K562 (cell line): ENCODE data around the gene SCARF2. TPM values are rescaled to one million over a fixed set of nuclear protein-coding genes. Genes with fewer than 3 reads are reported as not detected.

Source experiments
- ATAC-seq: fragments of 200-7000 bp; cut with Tn5 transposase; 3 replicates; pipeline ENCODE4 v1.9.1; 2020; ENCODE audit warnings: moderate library complexity
- BruUV-seq: library from RNA; stranded (reverse); fragments of 400-500 nt; replicated peaks from 2 replicates; lab custom pipeline; 2021; lab: Mats Ljungman, UMichigan
- CTCF ChIA-PET: fragments of 300-600 bp; formaldehyde crosslinking; extraction: SDS; loops from one replicate; lab custom pipeline; 2021; ENCODE audit warnings: low intra/inter-chr PET ratio; lab: Yijun Ruan, JAX
- POLR2A ChIA-PET: fragments of 300-600, 350-650 bp; sonication (Branson Sonifier 250); formaldehyde crosslinking; extraction: SDS; loops from one replicate; lab custom pipeline; 2021; ENCODE audit warnings: antibody characterized with exemption, inconsistent platforms; lab: Yijun Ruan, JAX
- DNase-seq, 4 experiments: peaks; one replicate each; pipeline versions ENCODE4 v3.0.0 to v3.0.0-alpha.2; 2011 to 2018; ENCODE audit warnings: low spot score in 3 of 4, mixed read lengths in 3 of 4; ENCODE audit errors: extremely low read depth in 1 of 4
- FAIRE-seq: peaks from 2 replicates; lab custom pipeline; 2011; peaks lifted over from hg19 to GRCh38; lab: Jason Lieb, UNC
- H2AFZ ChIP-seq: 2 replicates; pipeline ENCODE4 v1.6.0; 2011; ENCODE audit warnings: low read depth, low read length, control low read depth, inconsistent platforms
- H3K27ac ChIP-seq: fragments of 200-600 bp; 3 replicates; pipeline ENCODE4 v1.8.0; 2011; ENCODE audit warnings: low read depth, mild to moderate bottlenecking, control low read depth, inconsistent platforms, low read length, moderate library complexity, mixed read lengths; ENCODE audit errors: extremely low read depth
- H3K27me3 ChIP-seq, 2 experiments: fragments of 300-600 bp in 1 of 2; 2 replicates in 1 of 2; 3 replicates in 1 of 2; pipeline versions ENCODE4 v1.6.0 to v1.8.0; 2011; ENCODE audit warnings: inconsistent platforms in 2 of 2, low read length in 2 of 2, mild to moderate bottlenecking in 1 of 2, mixed read lengths in 1 of 2, moderate library complexity in 1 of 2; ENCODE audit not compliant: control insufficient read depth in 2 of 2, insufficient read depth in 2 of 2
- H3K36me3 ChIP-seq: fragments of 300-600 bp; 3 replicates; pipeline ENCODE4 v1.8.0; 2011; ENCODE audit warnings: mild to moderate bottlenecking, low read length, inconsistent platforms; ENCODE audit not compliant: control insufficient read depth, insufficient read depth
- H3K4me1 ChIP-seq, 2 experiments: fragments of 200-600 bp in 1 of 2; replicated peaks in 1 of 2; 2 replicates in 1 of 2; 3 replicates in 1 of 2; pipeline versions ENCODE4 v1.5.1 to v1.8.0; 2011; ENCODE audit warnings: inconsistent platforms in 2 of 2, low read length in 2 of 2, mild to moderate bottlenecking in 1 of 2, mixed read lengths in 1 of 2, moderate library complexity in 1 of 2; ENCODE audit not compliant: control insufficient read depth in 2 of 2, insufficient read depth in 2 of 2
- H3K4me2 ChIP-seq: 2 replicates; pipeline ENCODE4 v1.6.1; 2011; ENCODE audit warnings: low read length, control low read depth, inconsistent platforms, mixed read lengths; ENCODE audit not compliant: insufficient read depth
- H3K4me3 ChIP-seq: fragments of 200-600 bp; sonication (generic), shearing (Covaris generic); 2 replicates; pipeline ENCODE4 v1.5.1; 2016; ENCODE audit warnings: control low read depth, inconsistent platforms
- H3K79me2 ChIP-seq: fragments of 200-600 bp; 3 replicates; pipeline ENCODE4 v1.8.0; 2011; ENCODE audit warnings: low read length, inconsistent platforms; ENCODE audit not compliant: control insufficient read depth, insufficient read depth
- H3K9ac ChIP-seq, 2 experiments: 2 replicates each; pipeline versions ENCODE4 v1.6.0 to v1.6.1; 2011; ENCODE audit warnings: low read depth in 2 of 2, low read length in 2 of 2, control low read depth in 1 of 2, inconsistent platforms in 1 of 2, mild to moderate bottlenecking in 1 of 2, mixed read lengths in 1 of 2; ENCODE audit not compliant: insufficient read depth in 1 of 2
- H3K9me1 ChIP-seq: one replicate; pipeline ENCODE4 v1.6.0; 2011; ENCODE audit warnings: inconsistent platforms, mild to moderate bottlenecking, low read length, moderate library complexity; ENCODE audit not compliant: control insufficient read depth, insufficient read depth
- H3K9me3 ChIP-seq: replicated peaks from 2 replicates; pipeline ENCODE4 v1.5.1; 2011; ENCODE audit warnings: low read depth, low read length, inconsistent platforms; ENCODE audit not compliant: control insufficient read depth, insufficient read depth
- H4K20me1 ChIP-seq: replicated peaks from 2 replicates; pipeline ENCODE4 v1.6.1; 2011; ENCODE audit warnings: low read length, inconsistent platforms, mixed read lengths; ENCODE audit not compliant: control insufficient read depth, insufficient read depth
- ARID4B ChIP-seq: sonication (generic); formaldehyde crosslinking; IDR thresholded peaks from 2 replicates; pipeline ENCODE4 v1.8.0; 2022; ENCODE audit warnings: mild to moderate bottlenecking, missing genetic modification reagents
- ATF3 ChIP-seq, 2 experiments: fragments of 450-650 bp in 1 of 2; sonication (generic) in 1 of 2; formaldehyde crosslinking in 1 of 2; IDR thresholded peaks in 1 of 2; conservative IDR thresholded peaks in 1 of 2; 2 replicates each; pipeline versions ENCODE4 v1.6.1 to v1.8.1; 2016 to 2023; ENCODE audit warnings: mild to moderate bottlenecking in 2 of 2, moderate library complexity in 2 of 2, inconsistent platforms in 1 of 2, missing genetic modification reagents in 1 of 2
- E4F1 ChIP-seq: fragments of 250-450 bp; sonication (Bioruptor Pico); IDR thresholded peaks from 2 replicates; pipeline ENCODE4 v1.5.0; 2021; ENCODE audit warnings: mild to moderate bottlenecking, borderline replicate concordance
- HMBOX1 ChIP-seq: sonication (generic); IDR thresholded peaks from 2 replicates; pipeline ENCODE4 v1.6.1; 2016
- TEAD4 ChIP-seq, 2 experiments: sonication (generic) in 1 of 2; formaldehyde crosslinking in 1 of 2; IDR thresholded peaks; 2 replicates each; pipeline versions ENCODE4 v1.6.1 to v1.8.0; 2012 to 2022; ENCODE audit warnings: borderline replicate concordance in 1 of 2, inconsistent platforms in 1 of 2, low read length in 1 of 2, mild to moderate bottlenecking in 1 of 2, missing genetic modification reagents in 1 of 2
- ZNF121 ChIP-seq: sonication (generic); formaldehyde crosslinking; conservative IDR thresholded peaks from 2 replicates; pipeline ENCODE4 v1.8.0; 2022; ENCODE audit warnings: missing genetic modification reagents
- ZNF197 ChIP-seq: fragments of 200-800 bp; sonication (Bioruptor generic); IDR thresholded peaks from 2 replicates; pipeline ENCODE4 v1.6.1; 2016; ENCODE audit warnings: low read depth, missing genetic modification characterization, missing compliant biosample characterization
- ZNF589 ChIP-seq: fragments of 200-800 bp; sonication (Bioruptor generic); IDR thresholded peaks from 2 replicates; pipeline ENCODE4 v1.6.1; 2016; ENCODE audit warnings: low read depth, missing genetic modification characterization, missing compliant biosample characterization
- WGBS: fragments of 100-300 bp; shearing (Covaris generic); methylation state at CpG from one replicate; pipeline ENCODE4 v1.1.6; 2016; ENCODE audit warnings: low coverage, mixed read lengths; ENCODE audit not compliant: insufficient coverage; ENCODE audit errors: missing lambda C conversion rate; 5-methylcytosine and 5-hydroxymethylcytosine counted together
- in situ Hi-C: fragments of 300-500 bp; cut with MboI; formaldehyde crosslinking; loops from 4 replicates; pipeline ENCODE4 v1.15.0; 2018; ENCODE audit warnings: inconsistent platforms, mixed read lengths
- intact Hi-C: fragments of 100-400 bp; cut with micrococcal nuclease; formaldehyde crosslinking; loops from 2 replicates; pipeline ENCODE4 v1.14.2; 2022
- polyA plus RNA-seq, 8 experiments: library from polyadenylated mRNA; depleted of rRNA in 4 of 8; stranded (reverse) in 5 of 8; unstranded in 3 of 8; fragments of >200 nt; fragmentation: Nextera tagmentation in 2 of 8; fragmentation: Illumina TruSeq in 1 of 8; extraction: Ambion mirVana in 2 of 8; extraction: Trizol in 1 of 8; gene quantifications; 2 replicates each; pipeline versions ENCODE4 v1.2.1 to v1.2.3, GENCODE V29; 2011 to 2014; ENCODE audit warnings: inconsistent platforms in 1 of 8, missing spikeins in 1 of 8
- total RNA-seq, 7 experiments: library from RNA; depleted of rRNA in 6 of 7; stranded (reverse); fragments of >200 nt in 6 of 7; fragmentation: Illumina TruSeq in 2 of 7; extraction: Trizol in 2 of 7; gene quantifications; 2 replicates each; pipeline versions ENCODE4 v1.2.1 to v1.2.3, GENCODE V29; 2011 to 2021; ENCODE audit warnings: low replicate concordance in 1 of 7

The SCARF2 gene
- total and polyA plus RNA-seq, 9 of the 15 experiments (the other 6 are each of a cell fraction or from before 2014, with no cell fraction given), result 0.06 to 0.32 (median 0.21) TPM; not detected in 5

GRCh38 chr22:20423008-20423905, 14.4 kb downstream of the SCARF2 start:
- Histone ChIP-seq H3K4me2 (no peak overlapping the region), H3K79me2 (no peaks in the 10 kb centered on the region), H3K36me3 (no peaks in the 10 kb centered on the region), H3K4me3 (no peak overlapping the region), H3K27ac (no peak overlapping the region), H2AFZ (no peak overlapping the region), H3K9ac (peak overlapping the region in 1 of 2 experiments; percentile 70; a peak in 2 of 4 replicates), H3K4me1 (peaks cover 0 to 37% of the 10 kb centered on the region in 2 experiments; a peak in 3 of 5 replicates), H3K9me3 (no peaks in the 10 kb centered on the region), H3K27me3 (peaks cover 38 to 62% of the 10 kb centered on the region in 2 experiments; a peak in 4 of 5 replicates), H3K9me1 (no peaks in the 10 kb centered on the region), H4K20me1 (peaks cover 31% of the 10 kb centered on the region)
- POLR2A ChIA-PET, result interaction anchor here (0.5 to 1.5 kb wide), 11 partner anchors 10 to 1394 kb away, joined by 3 to 6 read pairs (median 3); no protein-coding TSS in a partner anchor
- in situ Hi-C loops (loop anchor here (5.0 to 25.0 kb wide), 3 partner anchors 34 to 1886 kb away; partner anchors contain the start of gene TMEM191B), intact Hi-C loops (no loop called here)
- 18% methylated on average over 20 of the region's 20 CpGs for WGBS
- no TSS peak for BruUV-seq
- FAIRE-seq (no peak), ATAC-seq (no peak; the same call in 2 of the 3 replicates), DNase-seq (no peak)
- CTCF ChIA-PET, result no interaction called here
- TF ChIP-seq ARID4B (CRISPR knock-in tag) (peak; percentile 69; the same call in 1 of the 2 replicates), ATF3 (IDR thresholded peaks at IDR 0.05) (no peak), ATF3 (CRISPR knock-in tag; conservative IDR thresholded peaks at IDR 0.05) (no peak), TEAD4 (IDR thresholded peaks at IDR 0.05; ENCODE audit: low read length) (no peak), TEAD4 (CRISPR knock-in tag; IDR thresholded peaks at IDR 0.05; ENCODE audit: borderline replicate concordance) (0 out of 2 replicates have a peak, but pooled peaks have one; percentile 6), E4F1 (CRISPR knock-in tag) (no peak), ZNF589 (CRISPR knock-in tag) (no peak), ZNF197 (CRISPR knock-in tag) (no peak), HMBOX1 (no peak), ZNF121 (CRISPR knock-in tag) (no peak)
